Measurements from ENCODE around the gene HPSE.

The HPSE gene

DNA sequence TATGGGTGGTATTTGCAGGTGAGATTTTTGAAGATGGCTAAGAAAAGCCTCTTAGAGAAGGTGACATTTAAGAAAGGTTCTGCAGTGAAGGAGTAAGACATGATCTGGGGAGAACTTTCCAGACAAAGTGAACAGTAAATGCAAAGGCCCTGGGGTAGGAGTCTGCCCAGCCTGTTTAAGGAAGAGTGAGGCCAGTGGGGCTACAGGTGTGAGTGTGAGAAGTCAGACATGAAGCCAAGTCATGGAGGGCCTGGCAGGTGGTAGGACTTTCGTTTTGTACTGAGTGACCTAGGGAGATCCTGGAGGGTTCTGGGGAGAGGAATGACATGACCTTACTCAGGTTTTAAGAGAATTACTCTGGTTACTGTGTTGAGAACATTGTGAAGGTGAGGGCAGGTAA, 71.5 kb downstream of the HPSE start:
- Histone ChIP-seq H3K9ac (ENCODE audit: low read length) (no peak overlapping the region), H3K27me3 (ENCODE audit: control insufficient read depth, insufficient read depth, low read length) (no peaks in the 10 kb centered on the region), H3K27ac (ENCODE audit: low read depth, low read length) (no peak overlapping the region), H3K36me3 (ENCODE audit: control insufficient read depth, insufficient read depth, low read length) (peaks cover 34% of the 10 kb centered on the region), H3K4me3 (ENCODE audit: low read depth, low read length) (no peak overlapping the region), H3K9me3 (ENCODE audit: control insufficient read depth, insufficient read depth, low read depth, low read length) (no peaks in the 10 kb centered on the region), H3K4me1 (ENCODE audit: control insufficient read depth, insufficient read depth, low read length) (no peaks in the 10 kb centered on the region)

DNA sequence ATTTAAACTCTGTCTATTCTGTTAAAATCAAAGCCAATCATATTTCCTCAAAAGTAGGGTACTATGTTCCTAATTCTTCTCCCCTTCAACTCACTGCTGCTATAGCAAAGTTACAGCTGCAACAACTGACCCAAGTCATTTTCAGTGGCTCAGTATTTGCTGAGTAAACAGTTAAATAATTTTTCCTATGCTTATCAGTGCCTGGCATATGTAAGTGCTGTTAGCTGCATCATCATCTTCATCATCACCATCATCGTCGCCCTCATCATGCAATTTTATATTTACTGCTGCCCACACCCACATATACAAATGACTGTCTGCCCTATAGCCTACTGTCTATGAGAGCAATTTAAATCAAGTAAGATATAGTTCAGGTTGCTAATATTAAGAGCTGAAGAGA, 72.0 kb downstream of the HPSE start:
- H3K36me3 ChIP-seq (ENCODE audit: control insufficient read depth, insufficient read depth, low read length) = peaks cover 33% of the 10 kb centered on the region
- no peak overlapping the region for H3K4me3 ChIP-seq (ENCODE audit: low read depth, low read length)
- no peak overlapping the region for H3K27ac ChIP-seq (ENCODE audit: low read depth, low read length)
- H3K9me3 ChIP-seq (ENCODE audit: control insufficient read depth, insufficient read depth, low read depth, low read length) = no peaks in the 10 kb centered on the region
- H3K27me3 ChIP-seq (ENCODE audit: control insufficient read depth, insufficient read depth, low read length) = no peaks in the 10 kb centered on the region
- H3K4me1 ChIP-seq (ENCODE audit: control insufficient read depth, insufficient read depth, low read length) = no peaks in the 10 kb centered on the region
- no peak overlapping the region for H3K9ac ChIP-seq (ENCODE audit: low read length)

DNA sequence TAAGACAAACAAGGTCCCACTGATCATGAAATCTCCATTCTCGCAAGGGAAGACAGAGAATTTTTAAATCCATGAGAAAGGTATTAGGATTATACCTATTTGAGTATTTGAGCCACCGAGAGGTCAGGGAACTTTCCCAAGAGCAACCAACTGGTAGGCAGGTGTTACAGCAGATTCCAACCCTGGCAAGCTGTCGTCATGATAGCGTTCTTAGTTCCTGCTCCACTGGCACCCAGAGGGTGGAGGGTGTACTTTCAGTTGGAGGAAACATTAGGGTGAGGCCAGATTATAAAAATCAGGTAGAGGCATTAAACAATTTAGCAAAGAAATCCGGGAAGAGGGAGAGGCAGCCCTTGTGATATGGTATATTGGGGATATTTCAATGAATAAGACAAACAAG, 73.3 kb downstream of the HPSE start:
- H3K36me3 ChIP-seq (ENCODE audit: control insufficient read depth, insufficient read depth, low read length) = peaks cover 27% of the 10 kb centered on the region
- H3K9me3 ChIP-seq (ENCODE audit: control insufficient read depth, insufficient read depth, low read depth, low read length) = no peaks in the 10 kb centered on the region
- H3K27me3 ChIP-seq (ENCODE audit: control insufficient read depth, insufficient read depth, low read length) = no peaks in the 10 kb centered on the region
- H3K9ac ChIP-seq (ENCODE audit: low read length) = no peak overlapping the region
- H3K4me3 ChIP-seq (ENCODE audit: low read depth, low read length) = no peak overlapping the region
- H3K4me1 ChIP-seq (ENCODE audit: control insufficient read depth, insufficient read depth, low read length) = no peaks in the 10 kb centered on the region
- no peak overlapping the region for H3K27ac ChIP-seq (ENCODE audit: low read depth, low read length)

DNA sequence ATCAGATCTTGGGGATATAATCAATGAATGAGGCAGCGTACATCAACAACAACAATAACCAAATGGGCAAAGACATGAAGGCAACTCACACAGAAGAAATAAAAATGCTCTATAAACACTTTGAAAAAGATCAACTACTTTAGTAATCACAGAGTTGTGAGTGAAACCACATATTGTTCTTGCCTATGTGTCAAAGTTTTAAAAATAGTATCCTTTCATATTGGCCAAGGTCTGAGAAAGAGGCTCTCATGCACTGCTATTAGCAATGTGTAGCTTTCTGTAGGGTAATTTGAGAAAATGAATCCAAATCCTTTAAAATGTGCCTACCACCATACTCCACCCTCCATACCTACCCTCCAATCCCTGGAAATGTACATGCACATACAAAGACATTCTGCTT, 75.1 kb downstream of the HPSE start:
- Histone ChIP-seq H3K9me3 (ENCODE audit: control insufficient read depth, insufficient read depth, low read depth, low read length) (no peaks in the 10 kb centered on the region), H3K4me1 (ENCODE audit: control insufficient read depth, insufficient read depth, low read length) (no peaks in the 10 kb centered on the region), H3K4me3 (ENCODE audit: low read depth, low read length) (no peak overlapping the region), H3K27ac (ENCODE audit: low read depth, low read length) (no peak overlapping the region), H3K27me3 (ENCODE audit: control insufficient read depth, insufficient read depth, low read length) (no peaks in the 10 kb centered on the region), H3K9ac (ENCODE audit: low read length) (no peak overlapping the region), H3K36me3 (ENCODE audit: control insufficient read depth, insufficient read depth, low read length) (peaks cover 17% of the 10 kb centered on the region)

DNA sequence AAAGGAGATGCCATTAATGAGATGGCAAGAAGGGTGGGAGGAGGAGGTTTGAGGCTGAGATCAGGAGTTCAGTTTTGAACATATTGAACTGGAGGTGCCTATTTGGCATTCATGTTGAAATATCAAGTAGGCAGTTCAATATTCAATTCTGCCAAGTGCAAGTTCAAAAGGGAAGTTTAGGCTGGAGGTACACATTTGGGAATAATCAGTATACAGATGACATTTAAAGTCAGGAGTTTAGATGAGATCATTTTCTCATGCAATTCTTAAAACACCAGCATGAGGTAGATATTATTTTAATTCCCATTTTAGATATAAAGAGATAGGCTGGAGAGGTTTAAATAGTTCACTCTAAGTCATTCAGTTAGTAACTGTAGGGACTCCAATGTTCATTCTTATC, 76.2 kb downstream of the HPSE start:
- Histone ChIP-seq H3K9me3 (ENCODE audit: control insufficient read depth, insufficient read depth, low read depth, low read length) (no peaks in the 10 kb centered on the region), H3K27me3 (ENCODE audit: control insufficient read depth, insufficient read depth, low read length) (no peaks in the 10 kb centered on the region), H3K4me3 (ENCODE audit: low read depth, low read length) (no peak overlapping the region), H3K36me3 (ENCODE audit: control insufficient read depth, insufficient read depth, low read length) (peaks cover 15% of the 10 kb centered on the region), H3K9ac (ENCODE audit: low read length) (no peak overlapping the region), H3K4me1 (ENCODE audit: control insufficient read depth, insufficient read depth, low read length) (no peaks in the 10 kb centered on the region), H3K27ac (ENCODE audit: low read depth, low read length) (no peak overlapping the region)

DNA sequence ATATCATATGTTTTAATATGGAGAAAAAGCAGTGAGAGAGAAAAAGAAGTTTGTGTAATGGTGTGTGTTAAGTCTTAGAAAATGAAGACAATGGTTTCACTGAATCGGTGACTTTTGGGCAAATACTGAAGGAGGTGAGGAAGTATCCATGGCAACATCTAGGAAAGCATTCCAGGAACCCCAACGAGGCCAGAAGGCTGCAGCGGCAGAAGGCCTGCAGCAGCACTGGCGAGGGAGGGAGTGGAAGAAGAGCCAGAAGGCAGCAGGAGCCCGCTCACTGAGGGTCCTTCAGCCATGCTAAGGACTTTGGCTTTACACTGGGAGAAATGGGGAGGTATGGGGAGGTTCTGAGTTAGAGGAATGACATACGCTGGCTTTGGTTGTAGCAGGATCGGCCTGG, 76.8 kb downstream of the HPSE start:
- H3K4me1 ChIP-seq (ENCODE audit: control insufficient read depth, insufficient read depth, low read length) = no peaks in the 10 kb centered on the region
- H3K27me3 ChIP-seq (ENCODE audit: control insufficient read depth, insufficient read depth, low read length) = no peaks in the 10 kb centered on the region
- H3K4me3 ChIP-seq (ENCODE audit: low read depth, low read length) = no peak overlapping the region
- no peaks in the 10 kb centered on the region for H3K9me3 ChIP-seq (ENCODE audit: control insufficient read depth, insufficient read depth, low read depth, low read length)
- H3K36me3 ChIP-seq (ENCODE audit: control insufficient read depth, insufficient read depth, low read length) = peaks cover 12% of the 10 kb centered on the region
- H3K27ac ChIP-seq (ENCODE audit: low read depth, low read length) = no peak overlapping the region
- H3K9ac ChIP-seq (ENCODE audit: low read length) = no peak overlapping the region

DNA sequence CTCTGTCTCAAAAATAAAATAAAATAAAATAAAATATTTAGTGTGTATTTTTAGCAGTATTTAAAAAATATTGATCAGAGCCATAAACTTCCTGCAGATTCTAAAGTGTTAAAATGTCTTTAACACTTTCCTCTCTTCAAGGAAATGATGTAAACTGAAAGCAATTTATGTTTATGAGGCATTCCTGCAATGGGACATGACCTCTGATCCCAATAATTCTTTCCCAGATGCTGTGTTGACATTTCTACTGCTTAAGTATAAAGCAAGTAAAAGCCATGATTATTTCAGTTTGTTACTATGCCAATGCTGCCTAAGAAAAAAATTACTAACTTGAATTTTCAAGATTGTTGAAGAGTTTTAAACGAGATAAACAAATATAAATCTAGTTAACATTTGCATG, 79.1 kb downstream of the HPSE start:
- no peak overlapping the region for H3K27ac ChIP-seq (ENCODE audit: low read depth, low read length)
- H3K4me1 ChIP-seq (ENCODE audit: control insufficient read depth, insufficient read depth, low read length) = peaks cover 7% of the 10 kb centered on the region; the same call in 1 of the 2 replicates
- H3K36me3 ChIP-seq (ENCODE audit: control insufficient read depth, insufficient read depth, low read length) = no peaks in the 10 kb centered on the region
- H3K27me3 ChIP-seq (ENCODE audit: control insufficient read depth, insufficient read depth, low read length) = no peaks in the 10 kb centered on the region
- no peak overlapping the region for H3K4me3 ChIP-seq (ENCODE audit: low read depth, low read length)
- H3K9me3 ChIP-seq (ENCODE audit: control insufficient read depth, insufficient read depth, low read depth, low read length) = no peaks in the 10 kb centered on the region
- H3K9ac ChIP-seq (ENCODE audit: low read length) = no peak overlapping the region

DNA sequence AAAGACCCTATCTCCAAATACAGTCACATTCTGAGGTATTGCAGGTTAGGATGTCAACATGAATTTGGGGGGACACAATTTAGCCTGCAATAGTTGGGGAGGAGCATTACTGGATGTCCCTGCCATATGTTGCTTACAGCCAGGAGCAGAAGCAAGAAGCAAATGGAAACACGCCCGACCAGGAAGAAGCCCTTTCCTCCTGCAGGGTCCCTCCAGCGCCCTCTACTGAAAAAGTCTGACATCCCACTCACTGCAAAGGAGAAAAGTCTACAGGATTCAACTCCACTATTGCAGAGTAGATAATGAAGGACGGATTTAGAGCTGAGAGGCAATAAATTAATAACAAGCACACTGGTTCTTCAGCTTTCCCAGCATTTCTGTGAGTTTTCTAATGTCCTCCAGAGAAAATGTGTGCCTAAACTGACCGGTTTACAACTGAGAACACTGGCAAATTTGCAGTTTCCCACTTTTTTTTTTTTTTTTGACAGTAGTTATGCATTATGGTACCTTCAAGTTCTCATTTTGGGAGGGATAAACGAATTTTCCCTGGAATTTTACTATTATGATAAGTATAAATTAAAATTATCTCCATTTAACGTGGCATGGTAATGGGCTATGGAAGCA, 81.8 kb downstream of the HPSE start:
- Histone ChIP-seq H3K36me3 (ENCODE audit: control insufficient read depth, insufficient read depth, low read length) (no peaks in the 10 kb centered on the region), H3K27ac (ENCODE audit: low read depth, low read length) (no peak overlapping the region), H3K27me3 (ENCODE audit: control insufficient read depth, insufficient read depth, low read length) (no peaks in the 10 kb centered on the region), H3K4me3 (ENCODE audit: low read depth, low read length) (no peak overlapping the region), H3K4me1 (ENCODE audit: control insufficient read depth, insufficient read depth, low read length) (peaks cover 13% of the 10 kb centered on the region), H3K9me3 (ENCODE audit: control insufficient read depth, insufficient read depth, low read depth, low read length) (no peaks in the 10 kb centered on the region), H3K9ac (ENCODE audit: low read length) (no peak overlapping the region)

DNA sequence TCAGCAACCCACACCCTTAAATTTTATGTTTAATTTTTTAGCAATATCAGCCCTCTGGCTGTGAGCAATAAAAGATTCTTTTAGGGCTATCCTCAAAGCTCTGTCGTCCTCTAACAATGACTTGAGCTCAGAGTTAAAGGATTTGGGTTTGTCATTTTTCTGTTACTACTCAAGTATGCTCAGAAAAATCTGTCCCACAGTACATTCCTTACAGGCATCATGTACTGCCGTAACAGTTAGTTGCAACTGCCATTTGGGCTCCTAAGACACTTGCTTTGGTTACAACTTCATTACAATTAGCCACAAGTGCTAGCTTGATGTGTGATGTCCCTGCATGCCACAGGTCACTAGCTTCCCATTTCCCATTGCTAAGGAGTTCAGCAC, 83.2 kb downstream of the HPSE start:
- Histone ChIP-seq H3K36me3 (ENCODE audit: control insufficient read depth, insufficient read depth, low read length) (no peaks in the 10 kb centered on the region), H3K9me3 (ENCODE audit: control insufficient read depth, insufficient read depth, low read depth, low read length) (no peaks in the 10 kb centered on the region), H3K27me3 (ENCODE audit: control insufficient read depth, insufficient read depth, low read length) (no peaks in the 10 kb centered on the region), H3K27ac (ENCODE audit: low read depth, low read length) (no peak overlapping the region), H3K9ac (ENCODE audit: low read length) (no peak overlapping the region), H3K4me1 (ENCODE audit: control insufficient read depth, insufficient read depth, low read length) (peaks cover 13% of the 10 kb centered on the region), H3K4me3 (ENCODE audit: low read depth, low read length) (no peak overlapping the region)

DNA sequence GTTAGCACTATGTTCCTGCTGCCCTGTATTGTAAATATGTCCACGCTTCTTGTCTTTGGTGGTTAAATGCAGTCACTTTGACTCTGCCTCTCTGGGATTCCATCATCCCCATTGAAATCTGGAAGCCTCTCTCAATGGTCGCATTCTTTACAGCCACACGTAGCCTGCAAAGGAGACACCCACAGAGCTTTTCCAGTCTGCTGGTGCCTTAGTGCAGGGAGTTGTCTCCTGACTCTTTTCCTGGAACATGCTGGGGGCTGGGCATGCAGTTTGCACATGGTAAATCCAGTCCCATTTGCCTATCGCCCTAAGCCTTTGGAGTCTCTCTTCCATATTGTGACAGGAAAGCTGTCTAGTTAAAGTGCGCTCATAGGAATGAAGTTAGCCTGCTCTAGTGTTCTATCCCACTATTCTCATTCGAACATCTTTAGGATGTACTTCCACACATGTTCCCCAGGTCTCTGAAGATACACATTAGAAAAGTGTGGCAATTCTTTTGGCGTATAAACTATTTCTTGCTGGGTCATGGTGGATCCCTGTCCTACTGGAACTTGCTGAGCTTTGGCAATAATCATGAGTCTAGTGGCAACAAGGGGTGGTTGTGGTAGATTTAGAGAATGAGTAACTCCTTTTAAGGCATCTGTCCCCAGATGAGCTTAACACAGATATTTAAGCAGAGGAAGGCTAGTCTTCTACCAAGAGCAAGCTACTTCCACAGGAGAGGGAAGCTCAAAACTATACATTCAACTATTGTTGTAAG, 83.8 kb downstream of the HPSE start:
- Histone ChIP-seq H3K27me3 (ENCODE audit: control insufficient read depth, insufficient read depth, low read length) (no peaks in the 10 kb centered on the region), H3K9me3 (ENCODE audit: control insufficient read depth, insufficient read depth, low read depth, low read length) (no peaks in the 10 kb centered on the region), H3K4me1 (ENCODE audit: control insufficient read depth, insufficient read depth, low read length) (peaks cover 13% of the 10 kb centered on the region), H3K9ac (ENCODE audit: low read length) (no peak overlapping the region), H3K36me3 (ENCODE audit: control insufficient read depth, insufficient read depth, low read length) (no peaks in the 10 kb centered on the region), H3K4me3 (ENCODE audit: low read depth, low read length) (no peak overlapping the region), H3K27ac (ENCODE audit: low read depth, low read length) (no peak overlapping the region)

DNA sequence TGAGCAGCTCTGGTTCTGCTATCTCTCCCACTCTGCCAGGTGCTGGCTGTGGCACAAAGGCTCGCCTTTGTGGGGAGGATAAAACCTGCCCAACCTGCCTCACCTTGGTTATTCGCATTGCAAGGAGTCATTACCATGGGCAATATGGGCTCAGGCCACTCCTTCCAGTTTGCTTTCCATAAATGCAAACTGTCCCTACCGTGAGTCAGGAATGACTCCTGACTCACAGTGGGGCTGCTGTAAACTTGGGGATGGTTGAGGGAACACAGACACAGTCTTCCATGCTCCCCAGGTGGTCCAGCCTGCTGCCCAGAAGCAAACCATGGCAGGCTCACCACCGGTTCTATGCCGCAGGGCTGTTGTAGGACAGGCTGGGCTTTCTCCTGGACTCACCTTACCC, 86.2 kb downstream of the HPSE start:
- H3K36me3 ChIP-seq (ENCODE audit: control insufficient read depth, insufficient read depth, low read length) = no peaks in the 10 kb centered on the region
- H3K4me3 ChIP-seq (ENCODE audit: low read depth, low read length) = no peak overlapping the region
- peaks cover 13% of the 10 kb centered on the region for H3K4me1 ChIP-seq (ENCODE audit: control insufficient read depth, insufficient read depth, low read length)
- H3K27me3 ChIP-seq (ENCODE audit: control insufficient read depth, insufficient read depth, low read length) = no peaks in the 10 kb centered on the region
- no peak overlapping the region for H3K27ac ChIP-seq (ENCODE audit: low read depth, low read length)
- no peak overlapping the region for H3K9ac ChIP-seq (ENCODE audit: low read length)
- no peaks in the 10 kb centered on the region for H3K9me3 ChIP-seq (ENCODE audit: control insufficient read depth, insufficient read depth, low read depth, low read length)
